OCI-LY7 (cell line): Measurements from ENCODE around the gene ARSK. TPM values are rescaled to one million over a fixed set of nuclear protein-coding genes. Genes with fewer than 3 reads are reported as not detected.

Experiments used
- BruUV-seq: library from RNA; stranded (reverse); fragments of 400-500 nt; replicated peaks from 2 replicates; lab custom pipeline; 2021; lab: Mats Ljungman, UMichigan
- CTCF ChIA-PET: fragments of 300-600 bp; sonication (Branson Sonifier 250); formaldehyde crosslinking; loops from one replicate; lab custom pipeline; 2022; ENCODE audit warnings: antibody characterized with exemption; ENCODE audit not compliant: unreplicated experiment; lab: Charles Lee
- POLR2A ChIA-PET: fragments of 300-600 bp; sonication (Branson Sonifier 250); formaldehyde crosslinking; loops from one replicate; lab custom pipeline; 2022; ENCODE audit warnings: antibody characterized with exemption; lab: Charles Lee
- DNase-seq: peaks from one replicate; pipeline ENCODE4 v3.0.0-alpha.2; 2015; ENCODE audit warnings: low spot score
- H2AFZ ChIP-seq: fragments of 200-600 bp; sonication (generic), shearing (Covaris generic); 2 replicates; pipeline ENCODE4 v1.6.1; 2014; ENCODE audit warnings: mild to moderate bottlenecking, antibody characterized with exemption, low read length, moderate library complexity
- H3K27ac ChIP-seq: fragments of 200-600 bp; sonication (generic); 2 replicates; pipeline ENCODE4 v1.5.1; 2014; ENCODE audit warnings: mixed run types, low read depth, mild to moderate bottlenecking, moderate library complexity, low read length, inconsistent platforms; ENCODE audit not compliant: poor library complexity, severe bottlenecking
- H3K36me3 ChIP-seq: fragments of 200-600 bp; sonication (generic); 2 replicates; pipeline ENCODE4 v1.6.1; 2014; ENCODE audit warnings: mild to moderate bottlenecking, antibody characterized with exemption, low read length, moderate library complexity, mixed read lengths; ENCODE audit not compliant: insufficient read depth
- H3K4me1 ChIP-seq: fragments of 200-600 bp; sonication (generic); 2 replicates; pipeline ENCODE4 v1.5.1; 2014; ENCODE audit warnings: mild to moderate bottlenecking, low read length; ENCODE audit not compliant: insufficient read depth, poor library complexity, severe bottlenecking
- H3K4me2 ChIP-seq: fragments of 200-600 bp; sonication (generic); 2 replicates; pipeline ENCODE4 v1.6.1; 2014; ENCODE audit warnings: mild to moderate bottlenecking, low read length
- H3K4me3 ChIP-seq: fragments of 200-600 bp; sonication (generic); 2 replicates; pipeline ENCODE4 v1.5.1; 2014; ENCODE audit warnings: mild to moderate bottlenecking, low read depth, low read length; ENCODE audit not compliant: poor library complexity, severe bottlenecking
- H3K79me2 ChIP-seq: fragments of 200-600 bp; sonication (generic); 2 replicates; pipeline ENCODE4 v1.6.1; 2016; ENCODE audit warnings: low read depth, mild to moderate bottlenecking, low read length, moderate library complexity, mixed read lengths; ENCODE audit not compliant: insufficient read depth
- H3K9me2 ChIP-seq: fragments of 200-600 bp; sonication (generic); 2 replicates; pipeline ENCODE4 v1.6.1; 2016; ENCODE audit warnings: mild to moderate bottlenecking, low read length, mixed read lengths; ENCODE audit not compliant: insufficient read depth
- H3K9me3 ChIP-seq: fragments of 200-600 bp; sonication (generic); 2 replicates; pipeline ENCODE4 v1.6.1; 2014; ENCODE audit warnings: mild to moderate bottlenecking, mixed run types, low read length, mixed read lengths
- H4K20me1 ChIP-seq: fragments of 200-600 bp; sonication (generic); 2 replicates; pipeline ENCODE4 v1.6.1; 2014; ENCODE audit warnings: mild to moderate bottlenecking, antibody characterized with exemption, low read length, moderate library complexity, mixed read lengths; ENCODE audit not compliant: insufficient read depth
- CTCF ChIP-seq: fragments of 200-600 bp; sonication (generic); conservative IDR thresholded peaks from 2 replicates; pipeline ENCODE4 v1.5.1; 2014; ENCODE audit warnings: mild to moderate bottlenecking, antibody characterized with exemption, low read length, moderate library complexity, mixed read lengths
- EZH2phosphoT487 ChIP-seq: fragments of 200-600 bp; sonication (generic); IDR thresholded peaks from 2 replicates; pipeline ENCODE4 v1.6.1; 2018; ENCODE audit warnings: low read depth, borderline replicate concordance, mild to moderate bottlenecking, mixed run types, antibody characterized with exemption, low read length, moderate library complexity, mixed read lengths
- intact Hi-C: fragments of 100-400 bp; cut with micrococcal nuclease; formaldehyde crosslinking; loops from one replicate; pipeline ENCODE4 v1.10.0; 2022; ENCODE audit not compliant: unreplicated experiment
- total RNA-seq, 2 experiments: library from RNA; depleted of rRNA in 1 of 2; stranded (reverse); fragments of >200 nt in 1 of 2; shearing (Covaris generic) in 1 of 2; gene quantifications; 2 replicates each; pipeline ENCODE4 v1.2.3, GENCODE V29; 2014 to 2022

Gene ARSK
- total RNA-seq, 2 experiments from 2014 or later: 5.2 to 5.9 TPM

GRCh38 chr5:95610546-95610945, 55.6 kb downstream of the ARSK start:
- DNase-seq: no peak
- H3K79me2 ChIP-seq: no peaks in the 10 kb centered on the region
- H4K20me1 ChIP-seq: no peaks in the 10 kb centered on the region
- H3K4me2 ChIP-seq: no peak overlapping the region
- H3K27ac ChIP-seq: no peak overlapping the region
- no peak overlapping the region for H2AFZ ChIP-seq
- no peak overlapping the region for H3K4me3 ChIP-seq
- POLR2A ChIA-PET: interaction anchor here (0.7 to 1.1 kb wide), 2 partner anchors 11 to 12 kb away, joined by 8 read pairs; no protein-coding TSS in a partner anchor
- intact Hi-C loops: no loop called here
- BruUV-seq: no TSS peak
- no peaks in the 10 kb centered on the region for H3K9me2 ChIP-seq
- no peaks in the 10 kb centered on the region for H3K4me1 ChIP-seq
- no peaks in the 10 kb centered on the region for H3K9me3 ChIP-seq
- no peak for TF ChIP-seq EZH2phosphoT487
- CTCF ChIA-PET: no interaction called here
- no peaks in the 10 kb centered on the region for H3K36me3 ChIP-seq

GRCh38 chr5:95611396-95611795, 56.5 kb downstream of the ARSK start:
- ChIA-PET CTCF (no interaction called here), POLR2A (interaction anchor here (0.6 kb wide), 1 partner anchor 130 kb away, joined by 6 read pairs; no protein-coding TSS in a partner anchor)
- Histone ChIP-seq H4K20me1 (no peaks in the 10 kb centered on the region), H3K9me3 (no peaks in the 10 kb centered on the region), H3K36me3 (no peaks in the 10 kb centered on the region), H3K27ac (no peak overlapping the region), H3K4me1 (no peaks in the 10 kb centered on the region), H3K79me2 (no peaks in the 10 kb centered on the region), H3K9me2 (no peaks in the 10 kb centered on the region), H3K4me2 (no peak overlapping the region), H2AFZ (no peak overlapping the region), H3K4me3 (no peak overlapping the region)
- intact Hi-C loops: no loop called here
- BruUV-seq: no TSS peak
- no peak for DNase-seq
- no peak for TF ChIP-seq CTCF
- TF ChIP-seq EZH2phosphoT487: no peak

GRCh38 chr5:95613514-95613913, 58.6 kb downstream of the ARSK start:
- TF ChIP-seq EZH2phosphoT487 (no peak), CTCF (no peak)
- H3K4me2 ChIP-seq: no peak overlapping the region
- H2AFZ ChIP-seq: no peak overlapping the region
- H4K20me1 ChIP-seq: no peaks in the 10 kb centered on the region
- H3K79me2 ChIP-seq: no peaks in the 10 kb centered on the region
- intact Hi-C loops: no loop called here
- H3K4me1 ChIP-seq: no peaks in the 10 kb centered on the region
- DNase-seq: no peak
- no peak overlapping the region for H3K27ac ChIP-seq
- no peaks in the 10 kb centered on the region for H3K9me3 ChIP-seq
- CTCF ChIA-PET: no interaction called here
- no TSS peak for BruUV-seq
- no peaks in the 10 kb centered on the region for H3K9me2 ChIP-seq
- H3K36me3 ChIP-seq: no peaks in the 10 kb centered on the region
- POLR2A ChIA-PET: no interaction called here
- no peak overlapping the region for H3K4me3 ChIP-seq
